Medulla oblongata (tissue), 1 donor: Measurements from ENCODE around the gene SRPRB.

ENCODE experiments used
- DNase-seq: peaks from one replicate; pipeline ENCODE4 v3.0.0-alpha.2; 2015; ENCODE audit errors: extremely low spot score

Gene SRPRB

GRCh38 chr3:133825969-133826727 is 20.5 kb downstream of the SRPRB start:
- DNase-seq: no peak

GRCh38 chr3:133827136-133827535 is 21.5 kb downstream of the SRPRB start:
- no peak for DNase-seq

- DNase-seq: no peak
Measured at GRCh38 chr3:133827684-133828083, 22.1 kb downstream of the SRPRB start.

GRCh38 chr3:133828576-133829309 is 23.1 kb downstream of the SRPRB start:
- DNase-seq: no peak

GRCh38 chr3:133829310-133829707 is 23.7 kb downstream of the SRPRB start:
- DNase-seq: no peak

GRCh38 chr3:133830071-133830470 is 24.5 kb downstream of the SRPRB start:
- DNase-seq: no peak

- no peak for DNase-seq
Measured at GRCh38 chr3:133831966-133832801, 26.6 kb downstream of the SRPRB start.

GRCh38 chr3:133832802-133833144 is 27.2 kb downstream of the SRPRB start:
- DNase-seq: no peak

- no peak for DNase-seq
Measured at GRCh38 chr3:133833267-133833666, 27.7 kb downstream of the SRPRB start.

GRCh38 chr3:133833880-133834620 is 28.4 kb downstream of the SRPRB start:
- DNase-seq: no peak

GRCh38 chr3:133834621-133835417 is 29.2 kb downstream of the SRPRB start:
- DNase-seq: no peak

GRCh38 chr3:133835418-133835743 is 29.8 kb downstream of the SRPRB start:
- DNase-seq: no peak

- DNase-seq: no peak
Measured at GRCh38 chr3:133835961-133836360, 30.3 kb downstream of the SRPRB start.

GRCh38 chr3:133836497-133837158 is 31.0 kb downstream of the SRPRB start:
- no peak for DNase-seq

GRCh38 chr3:133837487-133838295 is 32.1 kb downstream of the SRPRB start:
- DNase-seq: no peak

- no peak for DNase-seq
Measured at GRCh38 chr3:133838296-133838789, 32.7 kb downstream of the SRPRB start.

- no peak for DNase-seq
Measured at GRCh38 chr3:133838916-133839800, 33.5 kb downstream of the SRPRB start.

GRCh38 chr3:133840055-133840737 is 34.6 kb downstream of the SRPRB start:
- no peak for DNase-seq
